Ammon's horn (tissue), 1 donor: Measurements from ENCODE around the gene KCNQ1.

Source experiments
- DNase-seq: peaks from one replicate; pipeline ENCODE4 v3.0.0-alpha.2; 2016; ENCODE audit warnings: low spot score

The KCNQ1 gene

DNA sequence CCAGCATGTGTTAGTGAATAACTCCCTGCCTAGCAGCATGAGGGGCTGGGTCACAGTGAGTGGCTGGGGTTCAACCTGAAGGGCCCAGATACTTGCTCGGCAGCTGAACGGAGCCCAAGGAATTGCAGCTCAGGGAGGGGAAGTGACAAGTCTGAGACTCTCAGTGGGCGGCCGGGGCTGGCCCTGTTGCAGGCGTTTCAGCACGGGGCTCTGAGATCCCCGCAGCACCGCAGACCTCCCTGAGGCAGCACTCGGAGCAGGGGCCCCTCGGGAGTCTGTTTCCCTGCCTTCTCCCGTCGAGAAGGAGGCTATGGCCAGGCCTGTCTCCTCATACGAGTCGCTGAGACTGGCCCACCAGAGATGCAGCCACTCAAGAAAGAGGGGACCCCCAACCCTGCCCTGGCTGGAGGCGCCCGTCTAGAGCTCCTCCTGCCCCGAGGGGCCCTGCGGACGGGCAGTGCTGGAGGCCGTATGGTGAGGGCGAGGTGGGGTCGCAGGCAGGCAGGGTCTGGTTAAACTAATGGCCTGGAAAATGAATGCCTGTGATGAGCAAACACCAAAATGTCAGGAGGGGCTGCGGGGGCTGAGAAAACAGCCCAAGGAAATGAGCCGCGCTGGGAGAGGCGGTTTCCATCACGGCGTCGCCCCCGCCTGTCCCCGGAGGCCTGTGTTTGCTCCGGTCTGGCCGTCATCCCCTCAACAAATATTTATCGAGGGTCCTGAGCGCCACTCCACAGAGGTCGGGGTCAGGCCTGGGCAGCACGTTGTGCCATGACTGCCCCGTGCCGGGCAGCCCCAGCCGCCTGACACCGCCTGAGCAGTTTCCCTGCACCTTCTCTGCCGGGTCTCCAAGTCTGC lies 35.0 kb upstream of the KCNQ1 start:
- DNase-seq = no peak

DNA sequence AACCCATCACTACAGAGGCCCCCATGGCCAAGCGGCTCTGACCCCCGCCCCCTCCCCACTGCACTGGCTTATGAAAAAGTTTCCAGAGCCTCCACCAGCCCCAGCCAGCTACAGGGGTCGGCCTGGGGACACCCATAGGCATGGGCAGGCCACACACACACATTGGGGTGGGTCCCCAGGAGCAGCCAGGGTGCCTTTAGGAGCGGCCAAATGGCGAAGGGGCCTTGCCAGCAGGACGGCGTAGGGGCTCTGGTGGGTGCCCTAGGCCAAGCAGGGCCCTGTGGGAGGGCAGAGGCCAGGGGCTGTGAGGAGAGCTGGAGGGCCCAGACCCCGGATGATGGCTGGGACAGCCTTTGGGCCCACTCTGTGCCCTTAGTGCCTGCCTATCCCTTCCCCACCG lies 34.2 kb upstream of the KCNQ1 start:
- no peak for DNase-seq

DNA sequence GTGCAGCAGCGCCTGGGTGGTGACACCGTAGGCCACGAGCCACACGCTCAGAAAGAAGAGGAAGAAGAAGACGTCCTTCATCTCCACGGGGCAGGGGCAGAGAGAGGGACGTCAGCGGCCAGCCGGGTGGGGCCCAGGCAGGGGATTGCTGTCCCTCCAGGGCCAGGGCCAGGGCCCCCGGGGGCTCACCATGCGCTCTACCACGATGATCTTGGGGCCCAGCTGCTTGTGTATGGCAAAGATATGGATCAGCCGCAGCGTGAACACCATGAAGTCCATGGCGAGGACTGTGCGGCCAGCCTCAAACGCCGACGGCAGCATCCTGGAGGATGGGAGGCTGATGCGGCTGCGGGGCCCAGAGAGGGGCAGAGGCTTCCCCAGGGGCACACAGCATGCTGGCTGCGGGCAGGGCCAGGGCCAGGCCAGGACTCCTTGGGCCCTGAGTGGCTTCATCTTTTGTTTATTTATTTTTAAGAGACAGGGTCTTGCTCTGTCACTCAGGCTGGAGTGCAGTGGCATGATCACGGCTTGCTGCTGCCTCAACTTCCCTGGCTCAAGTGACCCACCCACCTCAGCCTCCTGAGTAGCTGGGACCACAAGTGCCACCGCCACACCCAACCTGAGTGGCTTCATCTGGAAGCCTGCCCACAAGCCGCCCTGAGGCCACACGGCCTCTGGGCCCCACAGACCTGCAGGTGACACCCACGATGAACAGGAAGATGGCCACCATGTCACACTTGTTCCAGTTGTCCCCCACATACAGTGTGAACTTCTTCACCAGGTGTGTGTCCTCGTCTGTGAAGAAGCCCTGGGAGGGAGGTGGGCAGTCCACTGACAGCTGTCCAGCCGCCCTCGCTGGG lies 33.1 kb upstream of the KCNQ1 start:
- DNase-seq = no peak

DNA sequence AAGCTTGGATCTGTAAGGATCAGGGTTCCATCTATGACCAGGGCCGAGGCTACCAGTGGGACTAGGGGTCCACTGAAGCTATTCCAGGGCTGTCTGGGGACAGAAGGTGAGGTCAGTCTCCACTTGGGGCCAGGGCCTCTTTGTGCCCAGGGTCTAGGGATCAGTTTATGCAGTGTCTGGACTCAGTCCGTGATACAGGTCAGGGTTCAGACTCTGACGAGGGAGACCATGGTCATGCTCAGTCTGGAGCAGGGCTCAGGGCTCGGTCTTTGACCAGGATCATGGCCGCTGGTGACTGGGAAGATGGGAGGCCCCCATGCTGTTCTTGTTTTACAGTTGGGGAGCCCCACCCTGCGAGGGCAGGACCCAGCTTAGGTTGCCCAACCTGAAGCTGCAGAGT lies 32.5 kb upstream of the KCNQ1 start:
- no peak for DNase-seq

DNA sequence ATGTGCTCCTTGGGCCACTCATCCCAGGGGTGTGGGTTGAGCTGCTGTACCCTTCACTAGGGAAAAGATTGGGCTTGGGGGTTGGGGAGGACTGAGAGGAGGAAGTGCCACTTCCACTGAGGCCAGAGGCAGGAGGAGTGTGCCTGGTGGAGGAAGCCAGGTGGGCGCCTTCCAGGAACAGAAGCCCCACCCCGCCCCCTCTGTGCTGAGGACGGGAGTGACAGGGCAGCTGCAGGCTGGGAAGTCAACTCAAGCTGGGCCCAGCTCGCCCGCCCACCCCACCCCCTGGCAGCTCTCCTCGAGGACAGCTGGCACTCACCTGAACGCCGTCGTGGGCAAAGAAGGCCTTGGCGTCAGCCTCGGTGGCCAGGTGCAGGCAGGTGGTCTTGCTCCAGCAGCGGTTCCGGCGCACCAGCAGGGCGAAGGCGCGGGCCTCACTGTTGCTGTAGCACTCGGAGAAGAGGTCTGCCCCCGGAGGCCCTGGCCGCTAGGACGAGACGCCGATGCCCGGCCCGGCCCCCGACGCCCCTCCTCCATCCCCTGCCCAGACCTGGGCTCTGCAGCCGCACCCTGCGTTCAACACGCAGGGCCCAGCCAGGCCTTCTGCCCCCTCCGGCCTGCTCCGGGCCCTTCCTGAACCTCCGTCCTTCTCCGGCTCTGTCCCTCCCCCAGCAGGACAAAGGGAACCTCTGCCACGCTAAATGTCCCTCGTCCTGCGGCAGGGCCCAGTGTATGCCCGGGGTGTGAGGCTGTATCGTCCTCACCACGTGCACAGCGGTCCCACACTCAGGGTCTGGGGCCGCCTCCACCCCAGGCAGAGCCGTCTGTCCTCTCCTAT lies 30.8 kb upstream of the KCNQ1 start:
- no peak for DNase-seq

DNA sequence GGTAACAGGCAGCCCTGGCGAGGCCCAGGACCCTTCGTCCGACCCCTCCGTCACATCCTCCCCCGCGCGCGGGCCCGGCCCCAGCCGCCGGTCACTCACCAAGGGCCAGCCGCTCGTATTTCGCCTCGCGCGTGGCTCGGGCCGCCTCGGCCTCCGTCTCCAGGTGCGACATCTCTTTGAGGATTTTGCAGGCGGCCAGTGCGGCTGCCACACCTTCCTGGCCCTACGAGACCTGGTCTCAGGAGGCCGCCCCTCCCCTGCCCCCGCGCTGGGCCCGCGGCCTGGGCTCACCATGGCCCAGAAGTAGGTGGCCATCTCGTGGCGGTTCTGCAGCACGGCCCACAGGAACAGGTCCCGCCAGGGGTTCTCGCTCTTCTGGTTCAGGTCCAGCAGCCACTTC lies 30.2 kb upstream of the KCNQ1 start:
- DNase-seq = no peak

DNA sequence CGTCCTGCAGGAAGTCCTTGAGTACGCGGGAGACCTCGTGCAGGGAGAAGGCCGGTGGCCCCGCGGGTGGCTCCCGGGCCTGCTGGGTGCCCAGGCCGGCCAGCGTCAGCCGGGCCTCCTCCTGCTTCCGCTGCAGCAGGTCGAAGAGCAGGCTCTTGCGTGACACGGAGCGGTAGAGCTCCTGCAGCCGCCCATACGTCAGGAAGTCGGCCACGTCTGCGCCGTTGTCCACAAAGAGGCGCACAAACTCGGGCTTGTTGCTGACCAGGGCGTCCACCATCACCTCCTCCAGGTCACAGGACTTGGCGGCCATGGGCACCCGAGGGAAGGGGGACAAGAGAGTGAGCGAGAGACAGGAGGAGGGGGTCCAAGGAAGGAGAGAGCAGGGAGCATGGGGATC lies 29.6 kb upstream of the KCNQ1 start:
- no peak for DNase-seq

DNA sequence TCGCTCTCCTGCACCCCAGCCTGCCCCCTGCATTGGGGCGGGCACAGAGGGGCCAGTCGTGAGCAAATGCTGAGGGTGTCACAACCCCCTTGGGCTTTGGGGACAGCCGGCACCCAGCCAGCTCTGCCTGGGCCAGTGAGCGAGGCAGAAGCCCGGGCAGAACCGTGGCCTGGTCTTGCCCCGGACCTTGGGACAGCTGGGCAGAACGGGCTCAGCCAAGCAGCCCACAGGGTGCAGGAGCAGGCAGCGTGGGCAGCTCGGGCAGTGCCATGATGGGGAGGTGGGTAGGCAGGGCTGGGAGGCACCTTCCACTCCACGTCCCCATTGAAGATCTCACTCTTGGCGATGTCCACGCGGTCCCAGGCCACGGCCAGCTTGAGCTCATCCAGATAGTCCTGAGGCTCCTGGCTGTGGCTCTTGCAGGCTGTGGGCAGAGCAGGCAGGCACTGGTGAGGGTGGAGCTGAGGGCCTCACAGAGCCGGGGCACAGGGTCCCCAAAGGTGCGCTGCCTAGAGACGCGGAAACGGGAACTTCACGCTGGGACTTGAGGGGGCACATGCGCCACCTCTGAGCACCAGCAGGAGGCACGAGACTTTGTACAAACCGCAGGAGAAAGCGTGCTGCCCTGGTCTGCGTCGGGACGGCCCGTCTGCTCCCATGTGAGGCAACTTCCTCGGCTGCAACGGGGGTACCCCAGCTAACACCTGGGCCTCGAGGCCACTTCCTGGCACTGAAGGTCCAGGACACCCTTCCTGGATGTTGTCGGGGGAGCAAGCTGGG lies 29.0 kb upstream of the KCNQ1 start:
- no peak for DNase-seq

DNA sequence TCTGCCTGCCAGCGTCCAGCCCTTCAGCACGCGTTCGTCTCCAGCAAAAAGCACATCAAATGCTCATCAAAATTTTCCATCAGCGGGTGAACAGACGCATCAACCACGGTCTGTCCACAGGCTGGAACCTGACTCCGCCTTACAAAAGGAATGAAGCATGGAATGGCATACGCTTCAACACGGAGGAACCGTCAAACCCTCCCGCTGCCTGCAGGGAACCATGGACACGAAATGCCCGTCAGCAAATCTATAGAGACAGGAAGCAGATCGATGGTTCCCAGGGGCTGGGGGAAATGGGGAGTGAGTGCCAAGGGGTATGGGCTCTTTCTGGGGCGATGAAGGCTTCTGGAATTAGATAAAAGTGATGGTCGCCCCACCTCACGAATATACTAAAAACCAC lies 28.0 kb upstream of the KCNQ1 start:
- DNase-seq = no peak

DNA sequence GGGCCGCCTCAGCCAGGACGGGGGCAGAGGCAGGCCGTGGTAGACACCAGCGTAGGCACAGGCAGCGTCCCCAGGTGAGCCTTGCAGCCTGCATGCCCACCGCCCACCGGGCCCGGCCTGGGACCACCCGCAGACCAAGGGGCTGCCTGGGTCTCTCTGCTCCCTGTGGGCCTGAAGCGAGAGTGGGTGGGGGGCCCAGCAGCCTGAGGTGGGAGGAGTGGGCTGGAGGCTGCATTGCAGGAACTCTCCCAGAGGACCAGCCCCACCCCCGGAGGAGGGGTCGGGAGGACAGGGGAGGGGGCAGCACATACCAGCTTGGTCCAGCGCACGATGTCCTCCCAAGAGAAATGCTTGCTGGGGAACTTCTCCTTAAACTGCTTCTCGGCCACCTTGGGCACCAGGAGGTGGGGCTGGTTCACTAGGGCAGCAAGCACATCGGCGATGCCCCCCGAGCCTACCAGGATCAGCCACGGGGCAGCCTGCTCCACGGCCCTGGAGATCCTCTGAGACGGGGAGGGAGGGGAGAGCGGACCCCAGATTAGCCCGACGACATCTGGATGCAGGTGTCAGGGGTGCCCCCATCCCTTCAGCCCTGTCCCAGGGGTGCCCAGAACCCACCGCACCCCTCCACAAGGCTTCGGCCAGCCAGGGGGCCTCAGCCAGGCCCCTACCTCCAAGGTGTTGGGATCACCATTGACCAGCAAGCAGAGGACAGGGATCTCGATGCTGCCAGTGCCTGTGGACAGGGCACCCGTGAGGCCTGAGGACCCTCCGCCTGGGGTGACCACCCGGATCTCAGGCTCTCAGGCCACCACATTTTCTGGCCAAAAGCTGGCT lies 26.7 kb upstream of the KCNQ1 start:
- DNase-seq = no peak

DNA sequence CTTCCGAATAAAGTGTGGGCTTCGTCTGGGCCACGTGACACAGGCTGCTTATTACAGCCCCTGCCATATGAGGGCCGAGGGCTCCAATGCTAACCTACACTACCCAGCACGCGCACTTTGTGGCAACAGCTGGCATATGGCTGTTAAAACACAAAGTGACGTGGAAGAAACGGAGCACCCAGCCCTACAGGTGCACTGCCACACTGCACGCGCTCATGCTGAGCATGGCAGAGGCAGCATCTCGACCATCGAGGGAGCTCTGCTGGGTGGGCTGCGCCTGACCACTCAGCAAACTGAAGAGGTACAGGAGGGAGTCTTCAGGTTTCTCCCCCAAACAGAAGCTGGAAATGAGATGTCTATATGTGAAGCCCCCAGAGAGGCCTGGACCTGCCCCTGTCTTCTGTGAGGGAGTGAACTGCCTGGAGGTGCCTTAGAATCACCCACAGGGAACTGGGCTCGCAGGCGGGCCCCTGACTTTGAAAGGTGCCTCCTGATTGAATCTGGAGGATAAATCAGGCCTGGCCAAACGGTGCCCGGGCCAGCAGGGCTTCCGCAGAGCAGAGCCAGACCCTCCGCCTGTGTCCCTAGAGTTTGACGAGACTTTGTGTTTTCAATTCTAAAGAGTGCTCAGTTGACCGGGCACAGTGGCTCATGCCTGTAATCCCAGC lies 26.0 kb upstream of the KCNQ1 start:
- DNase-seq = no peak

DNA sequence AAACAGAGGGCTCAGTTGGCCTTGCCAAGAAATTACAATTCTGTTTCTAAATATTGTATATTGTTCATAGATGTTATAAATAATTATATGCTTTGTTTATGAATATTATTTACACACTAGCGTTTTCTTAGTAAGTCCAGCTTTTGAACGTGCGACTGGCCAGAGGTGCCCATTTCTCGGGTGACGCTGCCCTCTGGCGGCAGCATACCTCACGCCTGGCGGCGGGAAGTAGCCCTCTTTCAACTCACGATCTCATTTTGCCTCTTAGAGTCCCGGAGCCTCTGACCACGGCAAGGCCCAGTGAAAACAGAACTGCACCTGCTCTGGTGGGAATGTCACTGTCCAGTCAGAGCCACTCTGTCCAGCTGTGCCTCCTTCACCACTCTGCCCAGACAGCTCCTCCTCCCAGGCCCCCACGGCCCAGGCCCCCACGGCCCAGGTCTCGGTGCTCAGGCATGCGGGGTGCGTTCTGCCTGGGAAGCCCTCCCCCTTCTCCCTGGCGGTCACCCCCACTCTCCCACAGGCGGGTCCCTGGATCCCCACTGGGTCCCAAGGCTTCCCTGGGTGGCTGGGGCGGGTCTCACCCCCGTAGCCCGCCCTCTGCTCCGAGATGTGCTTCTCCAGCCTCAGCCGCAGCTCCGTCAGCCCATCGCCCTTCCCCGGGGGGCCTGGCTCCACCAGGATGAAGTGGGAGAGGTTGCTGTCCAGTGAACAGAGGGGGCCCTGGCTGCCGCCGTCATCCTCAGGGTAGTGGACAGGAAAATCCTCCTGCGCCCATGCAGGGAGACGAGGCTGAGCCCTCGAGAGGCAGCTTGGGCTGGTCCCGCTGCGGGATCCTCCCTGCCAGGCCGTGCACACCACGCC lies 24.9 kb upstream of the KCNQ1 start:
- peak; percentile 76 for DNase-seq

DNA sequence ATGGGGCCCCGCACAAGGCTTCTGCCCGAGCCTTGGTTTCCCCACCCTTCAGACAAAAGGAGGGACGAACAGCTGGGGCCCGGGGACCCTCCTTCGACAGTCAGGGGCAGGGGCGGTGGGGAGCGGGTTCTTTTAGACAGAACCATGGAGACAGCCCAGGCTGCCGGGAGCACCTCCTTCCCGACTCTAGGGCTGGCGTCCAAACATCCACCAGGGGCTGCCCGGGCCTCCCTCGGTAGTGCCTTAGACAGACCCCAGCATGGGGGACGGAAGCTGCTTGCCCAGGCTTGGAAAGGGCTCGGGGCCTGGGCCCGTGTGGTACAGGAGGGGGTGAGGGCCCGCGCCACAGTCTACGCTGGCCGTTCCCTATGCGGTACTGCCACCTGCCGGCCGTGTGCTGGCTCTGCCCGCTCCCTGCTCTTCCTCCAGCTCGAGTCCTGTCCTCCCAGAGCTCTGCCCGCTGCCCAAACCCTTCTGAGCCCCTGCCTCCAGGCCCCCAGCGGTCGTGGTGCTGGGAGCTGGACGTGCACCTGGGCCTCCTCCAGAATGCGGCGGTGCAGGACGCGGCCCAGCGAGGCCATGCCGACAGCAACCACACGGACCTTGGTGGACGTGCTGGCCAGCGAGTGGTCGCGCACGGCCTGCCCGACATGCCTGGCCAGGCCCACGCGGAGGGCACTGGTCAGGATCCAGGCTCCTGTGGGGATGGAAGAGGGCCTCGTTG lies 24.1 kb upstream of the KCNQ1 start:
- peak; percentile 90 for DNase-seq

DNA sequence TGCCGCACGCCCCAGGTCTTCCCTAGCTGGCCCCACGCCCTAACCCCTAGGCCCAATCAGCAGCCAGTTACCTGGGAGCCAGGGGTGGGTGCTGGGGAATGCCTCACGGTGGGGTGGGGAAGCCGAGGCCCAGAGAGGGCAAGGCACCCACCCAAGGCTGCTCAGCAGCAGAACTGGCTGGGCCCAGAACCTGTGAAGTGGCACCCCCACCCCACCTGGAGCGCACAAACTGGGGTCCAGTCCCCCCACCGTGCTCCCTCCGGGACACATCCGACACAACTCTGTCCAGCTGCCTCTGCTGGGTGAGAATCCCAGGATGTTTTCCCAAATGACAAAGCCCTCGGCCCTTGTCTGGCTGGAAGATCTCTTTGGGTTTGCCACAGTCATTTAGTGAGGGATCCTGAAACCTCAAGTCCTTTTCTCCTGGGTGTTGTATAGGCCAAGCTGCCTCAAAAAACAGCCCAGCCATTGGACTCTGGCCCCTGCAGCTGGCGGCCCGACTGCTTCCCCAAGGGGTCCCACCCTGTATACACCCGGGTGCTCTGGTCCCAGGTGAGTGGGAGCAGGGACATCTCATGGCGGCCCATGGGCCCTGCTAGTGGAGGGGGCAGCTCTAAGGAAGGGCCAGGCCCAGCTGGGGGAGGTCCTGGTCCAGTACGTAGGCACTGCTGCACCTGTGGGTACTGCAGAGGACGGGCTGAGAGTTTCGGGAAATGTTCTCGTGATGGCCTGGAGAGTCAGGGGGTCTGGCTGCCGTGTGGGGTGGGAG lies 23.4 kb upstream of the KCNQ1 start:
- DNase-seq = no peak

DNA sequence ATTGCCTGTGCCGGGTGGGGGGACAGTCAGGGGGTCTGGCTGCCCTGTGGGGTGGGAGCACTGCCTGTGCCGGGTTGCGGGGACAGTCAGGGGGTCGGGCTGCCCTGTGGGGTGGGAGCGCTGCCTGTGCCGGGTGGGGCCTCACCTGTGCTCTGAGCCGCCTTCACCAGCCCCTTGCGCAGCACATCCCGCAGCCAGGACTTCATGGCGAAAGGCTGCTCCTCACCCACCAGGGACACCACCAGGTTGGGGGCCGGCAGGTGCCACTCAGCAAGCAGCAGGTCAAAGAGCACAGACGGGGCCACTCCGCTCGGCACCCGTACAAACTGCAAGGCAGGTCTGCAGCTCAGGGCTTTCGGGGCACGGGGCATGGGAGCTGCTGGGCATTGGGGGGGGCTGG lies 22.8 kb upstream of the KCNQ1 start:
- DNase-seq = no peak

DNA sequence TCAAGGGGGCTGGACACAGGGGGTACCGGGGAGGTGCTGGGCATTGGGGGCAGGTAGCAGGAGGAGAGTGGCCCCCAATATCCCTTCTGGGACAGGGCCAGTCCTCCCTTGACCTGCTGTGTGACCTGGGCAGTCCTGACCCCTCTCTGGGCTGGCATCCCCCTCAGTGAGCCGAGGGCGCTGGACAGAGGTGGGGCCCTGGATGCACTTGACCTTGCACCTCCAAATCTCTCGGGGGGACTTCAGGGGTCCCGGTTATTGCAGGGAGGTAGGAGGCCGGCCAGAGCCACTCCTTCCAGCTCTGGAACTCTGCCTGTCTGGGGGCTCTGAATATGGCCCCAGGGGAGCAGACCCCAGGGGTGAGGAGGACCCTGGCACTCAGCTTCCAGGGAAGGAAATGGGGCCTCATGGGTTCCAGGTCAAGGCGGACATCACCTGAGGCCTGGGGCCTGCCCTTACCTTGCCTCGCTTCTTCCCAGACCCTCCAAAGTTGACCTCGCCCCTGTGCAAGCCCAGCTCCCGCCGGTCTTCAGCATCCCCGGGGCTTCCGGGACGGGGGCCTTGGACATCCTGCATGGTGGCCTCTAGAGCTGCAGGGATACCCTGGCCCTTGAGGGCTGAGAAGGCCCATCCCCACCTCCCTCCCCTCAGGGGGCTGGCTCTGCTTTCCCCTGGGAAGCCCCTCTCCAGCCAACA lies 22.2 kb upstream of the KCNQ1 start:
- no peak for DNase-seq
